ENCODE data around the gene NDUFS6.

NDUFS6 gene

DNA sequence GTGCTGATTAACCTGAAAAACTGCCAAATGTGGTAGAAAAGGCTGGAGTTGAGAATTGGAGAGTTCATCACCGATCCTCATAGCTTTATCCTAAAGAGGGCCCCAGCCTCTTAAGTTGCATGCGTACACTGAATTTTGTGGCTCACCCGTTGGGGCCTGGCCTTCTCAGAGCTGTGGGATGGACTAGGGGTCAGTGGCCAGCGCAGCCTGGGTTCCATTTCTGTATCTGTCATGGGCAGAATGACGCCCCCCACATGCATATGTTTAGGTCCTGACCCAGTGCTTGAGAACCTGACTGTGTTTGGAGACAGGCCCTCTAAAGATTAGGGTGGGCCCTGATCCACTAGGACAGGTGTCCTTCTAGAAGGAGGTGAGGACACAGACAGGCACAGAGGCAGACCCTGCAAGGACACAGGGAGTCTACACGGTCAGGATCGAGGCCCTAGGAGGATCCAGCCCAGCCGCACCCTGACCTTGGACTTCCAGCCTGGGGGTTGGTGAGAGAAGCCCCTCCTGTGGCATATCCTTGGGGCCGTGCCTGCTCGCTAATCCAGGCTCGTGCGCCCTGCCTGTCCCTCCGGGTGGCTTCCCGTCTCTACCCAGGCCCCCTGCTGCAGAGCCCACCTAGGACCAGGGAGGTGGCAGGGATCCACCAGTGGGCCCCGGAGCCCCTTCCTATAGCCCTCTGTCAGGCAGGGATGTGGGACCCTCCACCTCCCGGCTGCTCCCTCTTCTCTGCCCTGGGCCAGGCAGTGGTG lies 32.2 kb downstream of the NDUFS6 start:
- TF ChIP-seq, protein P1, sequence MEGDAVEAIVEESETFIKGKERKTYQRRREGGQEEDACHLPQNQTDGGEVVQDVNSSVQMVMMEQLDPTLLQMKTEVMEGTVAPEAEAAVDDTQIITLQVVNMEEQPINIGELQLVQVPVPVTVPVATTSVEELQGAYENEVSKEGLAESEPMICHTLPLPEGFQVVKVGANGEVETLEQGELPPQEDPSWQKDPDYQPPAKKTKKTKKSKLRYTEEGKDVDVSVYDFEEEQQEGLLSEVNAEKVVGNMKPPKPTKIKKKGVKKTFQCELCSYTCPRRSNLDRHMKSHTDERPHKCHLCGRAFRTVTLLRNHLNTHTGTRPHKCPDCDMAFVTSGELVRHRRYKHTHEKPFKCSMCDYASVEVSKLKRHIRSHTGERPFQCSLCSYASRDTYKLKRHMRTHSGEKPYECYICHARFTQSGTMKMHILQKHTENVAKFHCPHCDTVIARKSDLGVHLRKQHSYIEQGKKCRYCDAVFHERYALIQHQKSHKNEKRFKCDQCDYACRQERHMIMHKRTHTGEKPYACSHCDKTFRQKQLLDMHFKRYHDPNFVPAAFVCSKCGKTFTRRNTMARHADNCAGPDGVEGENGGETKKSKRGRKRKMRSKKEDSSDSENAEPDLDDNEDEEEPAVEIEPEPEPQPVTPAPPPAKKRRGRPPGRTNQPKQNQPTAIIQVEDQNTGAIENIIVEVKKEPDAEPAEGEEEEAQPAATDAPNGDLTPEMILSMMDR (IDR thresholded peaks at IDR 0.05; ENCODE audit: low read depth, low read length, missing control alignments): no peak
- no peak overlapping the region for H3K4me3 ChIP-seq (replicated peaks; ENCODE audit: low read depth, low read length)
- DNase-seq (ENCODE audit: extremely low read depth, low read depth): no peak

DNA sequence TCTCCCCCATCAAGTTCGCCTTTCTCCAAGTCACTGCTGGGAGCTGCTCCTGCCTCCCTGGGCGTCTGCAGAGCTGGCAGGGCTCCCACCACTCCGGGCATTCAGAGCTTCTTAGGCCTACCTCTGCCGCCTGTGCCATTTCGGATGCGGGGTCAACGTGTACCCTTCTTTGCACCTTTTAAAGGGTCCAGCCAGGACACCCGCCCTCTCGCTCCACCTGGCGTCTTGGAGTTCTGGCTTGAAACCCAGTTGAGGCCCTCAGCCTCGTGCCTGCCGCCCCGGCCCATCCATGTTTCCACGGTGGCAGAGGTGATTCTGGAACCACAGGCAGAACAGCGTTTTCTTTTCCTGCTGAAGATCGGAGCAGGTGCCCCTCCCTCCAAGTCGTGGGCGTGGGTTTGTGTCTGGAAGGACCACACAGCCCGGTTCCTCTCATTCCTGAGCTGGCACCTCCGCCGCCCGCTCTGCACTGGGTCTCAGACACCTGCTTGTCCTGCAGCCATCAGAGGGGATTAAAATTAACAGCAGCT lies 32.9 kb downstream of the NDUFS6 start:
- H3K4me3 ChIP-seq (replicated peaks; ENCODE audit: low read depth, low read length): no peak overlapping the region
- no peak for DNase-seq (ENCODE audit: extremely low read depth, low read depth)
- TF ChIP-seq, protein P1 (IDR thresholded peaks at IDR 0.05; ENCODE audit: low read depth, low read length, missing control alignments): no peak

DNA sequence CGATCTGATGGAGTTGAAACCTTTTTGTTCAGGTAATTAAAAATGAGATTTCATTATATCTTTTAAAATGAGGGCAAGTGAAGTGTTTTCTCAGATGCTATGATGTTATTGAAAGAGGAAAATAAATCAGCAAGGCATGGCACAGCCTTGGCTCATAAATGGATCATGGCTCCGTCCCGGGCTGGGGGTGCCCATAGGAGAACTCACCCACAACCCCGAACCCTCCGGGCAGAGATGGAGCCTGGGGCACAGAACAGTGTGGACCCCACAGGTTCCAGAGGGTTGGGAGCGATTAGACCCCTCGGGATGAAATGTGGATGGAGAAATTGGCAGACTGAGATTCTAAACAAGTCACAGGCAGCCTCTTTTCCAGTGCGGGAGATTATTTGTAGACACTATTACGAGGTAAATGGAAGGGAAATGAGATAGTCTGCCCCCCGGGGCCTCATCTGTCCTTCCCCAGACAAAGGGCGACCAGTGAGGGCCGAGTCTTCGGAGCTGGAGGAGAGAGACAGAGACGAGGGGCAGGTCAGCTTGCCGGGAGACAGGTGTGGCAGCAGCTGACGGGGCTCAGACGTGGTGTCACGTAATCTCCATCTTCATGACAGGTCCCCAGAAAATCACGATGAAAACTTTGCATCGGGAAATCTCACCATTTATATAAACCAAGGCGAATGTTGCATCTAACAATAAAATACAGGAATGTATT lies 33.7 kb downstream of the NDUFS6 start:
- H3K4me3 ChIP-seq (replicated peaks; ENCODE audit: low read depth, low read length): no peak overlapping the region
- no peak for DNase-seq (ENCODE audit: extremely low read depth, low read depth)
- TF ChIP-seq, protein P1 (IDR thresholded peaks at IDR 0.05; ENCODE audit: low read depth, low read length, missing control alignments): no peak

DNA sequence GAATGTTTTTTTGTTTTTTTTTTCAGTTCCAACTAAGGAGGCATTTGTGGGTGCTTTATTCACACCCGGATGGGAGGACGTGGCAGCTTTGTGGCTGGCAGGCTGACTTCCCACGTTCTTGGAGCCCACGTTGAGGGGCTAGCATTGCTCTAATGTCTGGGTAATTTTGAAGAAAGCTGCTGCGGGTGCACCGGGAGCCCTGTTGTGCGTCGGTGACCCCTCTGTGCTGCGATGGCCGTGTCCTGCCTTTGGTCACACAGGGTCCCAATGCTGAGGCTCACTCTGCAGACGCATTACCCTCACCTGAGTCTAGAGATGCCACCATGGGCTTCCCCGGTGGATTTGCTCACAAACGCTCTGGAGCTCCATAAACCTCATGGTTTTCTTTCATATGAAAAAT lies 34.2 kb downstream of the NDUFS6 start:
- no peak for DNase-seq (ENCODE audit: extremely low read depth, low read depth)
- H3K4me3 ChIP-seq (replicated peaks; ENCODE audit: low read depth, low read length): no peak overlapping the region
- TF ChIP-seq, protein P1 (IDR thresholded peaks at IDR 0.05; ENCODE audit: low read depth, low read length, missing control alignments): no peak

DNA sequence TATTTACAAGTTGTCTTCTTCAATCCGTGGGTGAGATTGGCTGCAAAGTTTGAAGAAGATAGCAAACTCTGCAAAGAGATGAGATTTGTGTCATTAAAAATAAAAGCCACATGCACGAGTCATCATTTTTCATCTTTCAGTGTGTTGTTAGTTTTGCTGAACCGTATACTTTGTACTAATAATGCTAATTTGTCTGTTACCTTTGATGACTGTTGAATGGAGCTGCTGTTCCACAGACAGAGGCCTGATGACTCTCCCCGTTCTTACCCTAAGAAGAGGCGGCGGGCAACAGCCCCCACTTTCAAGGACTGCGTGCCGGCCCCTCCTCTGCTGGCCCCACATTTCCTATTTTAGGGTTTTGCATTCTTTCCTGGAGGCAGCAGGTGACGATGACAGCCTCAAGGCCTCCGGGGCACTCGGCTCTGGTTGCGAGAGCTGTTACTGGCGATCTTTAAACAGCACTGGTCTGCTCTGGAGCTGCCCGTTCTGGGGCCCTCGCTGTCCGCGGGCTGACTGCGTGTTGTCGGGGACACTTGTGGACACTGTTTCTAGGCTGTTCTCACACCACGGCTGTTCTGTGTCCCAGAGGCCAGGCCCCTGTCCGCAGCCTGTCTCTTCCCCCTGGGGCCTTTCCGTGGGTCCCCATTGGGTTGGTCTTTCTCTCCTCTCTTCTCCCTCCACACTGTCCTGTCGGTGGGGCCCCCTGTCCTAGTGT lies 35.1 kb downstream of the NDUFS6 start:
- H3K4me3 ChIP-seq (replicated peaks; ENCODE audit: low read depth, low read length): no peak overlapping the region
- TF ChIP-seq, protein P1 (IDR thresholded peaks at IDR 0.05; ENCODE audit: low read depth, low read length, missing control alignments): no peak
- no peak for DNase-seq (ENCODE audit: extremely low read depth, low read depth)

DNA sequence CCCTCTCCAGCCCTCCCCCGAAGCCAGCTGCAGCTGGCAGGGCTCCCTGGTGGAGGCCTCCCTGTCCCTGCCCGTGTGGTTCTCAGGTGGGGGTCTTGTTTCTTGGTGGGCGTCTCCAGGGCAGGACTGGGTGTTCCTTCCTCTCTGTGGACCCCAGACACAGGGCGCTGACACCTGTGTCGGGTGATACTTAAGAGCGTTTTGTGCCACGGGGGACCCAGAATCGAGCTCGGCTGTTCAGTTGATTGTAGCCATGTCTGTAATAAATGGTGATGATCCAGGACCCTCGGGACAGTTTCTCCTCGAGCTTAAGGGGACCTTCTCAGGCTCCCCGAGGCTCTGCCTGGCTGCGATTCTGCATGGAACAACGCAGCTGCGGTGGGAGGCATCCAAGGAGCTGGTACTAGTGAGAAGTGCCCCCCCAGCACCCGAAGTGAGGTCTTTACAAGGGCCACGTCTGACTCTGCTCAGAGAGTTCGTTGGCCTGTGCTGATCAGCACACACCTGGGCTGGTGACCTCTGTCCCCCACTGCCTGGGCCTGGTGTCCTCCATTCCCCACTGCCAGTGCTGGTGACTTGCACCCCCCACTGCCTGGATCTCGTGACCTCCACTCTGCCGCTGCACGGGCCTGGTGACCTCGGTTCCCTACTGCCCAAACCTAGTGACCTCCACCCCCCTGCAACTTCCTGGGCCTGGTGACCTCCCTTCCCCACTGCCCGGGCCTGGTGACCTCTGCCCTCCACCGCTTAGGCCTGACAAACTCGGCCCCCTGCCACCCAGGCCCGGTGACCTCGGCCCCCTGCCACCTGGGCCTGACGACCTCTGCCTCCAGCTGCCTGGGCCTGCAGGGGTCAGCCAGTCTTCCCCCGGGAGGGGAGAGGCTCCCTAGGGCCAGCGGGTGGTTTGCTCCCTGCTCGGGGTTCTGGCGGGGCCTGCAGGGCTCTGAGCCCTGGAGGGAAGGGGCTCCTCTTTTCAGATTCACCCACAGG lies 36.0 kb downstream of the NDUFS6 start:
- no peak overlapping the region for H3K4me3 ChIP-seq (replicated peaks; ENCODE audit: low read depth, low read length)
- TF ChIP-seq, protein P1 (IDR thresholded peaks at IDR 0.05; ENCODE audit: low read depth, low read length, missing control alignments): no peak
- no peak for DNase-seq (ENCODE audit: extremely low read depth, low read depth)

Data from HFF-Myc (cell line).